Measurements from ENCODE around the gene STK24.

DNA sequence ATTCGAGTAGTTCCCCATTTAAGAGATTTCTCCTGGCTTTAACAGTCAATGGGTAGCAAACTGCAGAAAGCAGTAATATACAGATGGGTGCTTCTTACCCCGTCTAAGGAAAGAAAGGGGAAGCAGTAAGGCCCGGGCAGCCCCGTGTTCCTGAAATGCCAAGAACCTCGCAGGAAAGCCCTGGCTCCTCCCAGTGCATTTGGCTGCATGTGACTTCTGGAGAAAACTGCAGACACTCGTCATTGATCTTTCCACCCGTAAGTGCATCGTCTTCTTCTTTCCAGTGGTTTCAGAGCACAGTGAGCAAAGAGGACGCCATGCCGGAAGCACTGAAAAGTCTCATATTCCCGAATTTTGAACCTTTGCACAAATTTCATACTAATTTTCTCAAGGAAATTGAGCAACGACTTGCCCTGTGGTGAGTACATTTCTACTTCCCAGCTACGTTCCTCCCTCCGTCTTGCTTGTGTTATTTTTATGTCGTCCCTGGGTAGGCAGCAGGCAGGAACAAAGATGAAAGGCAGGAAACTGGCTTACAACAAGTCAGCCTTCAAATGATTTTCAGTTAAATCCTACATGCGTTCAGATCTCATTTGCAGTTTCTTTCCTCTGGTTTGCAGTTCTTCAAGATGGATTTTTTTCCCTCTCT lies 165.2 kb downstream of the STK24 start:
- TF ChIP-seq EZH2 (IDR thresholded peaks at IDR 0.05; ENCODE audit: low read depth, low read length, severe bottlenecking) (no peak), YY1 (IDR thresholded peaks at IDR 0.05; ENCODE audit: low read depth, low read length) (no peak), POLR2A (IDR thresholded peaks at IDR 0.05; ENCODE audit: control extremely low read depth in 1 of 2, low read depth in 2 of 2, low read length in 2 of 2) (no peak)
